ENCODE measurements around the gene CCDC178.

Gene CCDC178

DNA sequence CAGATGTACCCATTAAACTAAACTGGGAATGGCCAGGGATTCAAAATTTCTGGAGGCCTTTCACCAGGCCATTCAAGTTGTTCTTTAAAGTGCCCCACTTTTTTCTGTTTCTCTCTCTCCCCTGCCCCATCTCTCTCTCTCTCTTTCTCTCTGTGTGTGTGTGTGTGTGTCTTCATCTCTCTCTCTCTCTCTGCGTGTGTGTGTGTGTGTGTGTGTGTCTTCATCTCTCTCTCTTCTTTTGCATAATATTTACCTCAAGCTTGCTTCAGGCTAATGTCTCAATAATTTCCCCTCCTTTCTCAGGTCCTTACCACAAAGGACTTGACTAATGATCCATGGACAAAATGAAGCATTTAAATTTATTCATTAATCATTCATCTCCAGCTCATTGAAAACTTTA is 503.5 kb downstream of the CCDC178 start:
- Histone ChIP-seq H3K4ac (ENCODE audit: low read depth, low read length) (no peak overlapping the region), H3K9me3 (ENCODE audit: insufficient read depth, low read depth, low read length) (no peaks in the 10 kb centered on the region), H3K36me3 (ENCODE audit: control insufficient read depth in 1 of 2, insufficient read depth in 2 of 2, low read length in 2 of 2) (no peaks in the 10 kb centered on the region), H3K23ac (ENCODE audit: low read length) (no peak overlapping the region), H3K79me1 (ENCODE audit: low read length) (no peaks in the 10 kb centered on the region), H3K79me2 (ENCODE audit: control insufficient read depth, insufficient read depth, low read length, poor library complexity) (no peaks in the 10 kb centered on the region), H3K4me3 (ENCODE audit: low read depth, low read length) (no peak overlapping the region), H3K9ac (ENCODE audit: low read length) (no peak overlapping the region), H2BK12ac (ENCODE audit: low read length) (no peak overlapping the region), H4K8ac (ENCODE audit: low read depth, low read length) (no peak overlapping the region), H3K14ac (ENCODE audit: low read length) (no peak overlapping the region), H3K27ac (ENCODE audit: low read depth, low read length) (no peak overlapping the region), H2BK5ac (ENCODE audit: low read depth, low read length, poor library complexity) (no peak overlapping the region), H4K91ac (ENCODE audit: low read depth, low read length) (no peak overlapping the region), H4K12ac (ENCODE audit: low read depth, low read length) (no peak overlapping the region), H2AK5ac (ENCODE audit: low read length) (no peak overlapping the region), H2AFZ (ENCODE audit: insufficient read depth, low read length, poor library complexity) (no peak overlapping the region), H3K18ac (ENCODE audit: low read length) (no peak overlapping the region), H3K4me2 (ENCODE audit: low read length) (no peak overlapping the region), H3K27me3 (ENCODE audit: insufficient read depth, low read length) (no peaks in the 10 kb centered on the region), H2BK120ac (ENCODE audit: insufficient read depth, low read length, poor library complexity) (no peak overlapping the region), H3K4me1 (ENCODE audit: control insufficient read depth in 1 of 2, insufficient read depth in 2 of 2, low read length in 2 of 2) (no peaks in the 10 kb centered on the region)
- DNase-seq, result no peak
- no CpG with 5 or more reads among the region's 1 CpG for WGBS (ENCODE audit: extremely low coverage, insufficient coverage, insufficient read length)

DNA sequence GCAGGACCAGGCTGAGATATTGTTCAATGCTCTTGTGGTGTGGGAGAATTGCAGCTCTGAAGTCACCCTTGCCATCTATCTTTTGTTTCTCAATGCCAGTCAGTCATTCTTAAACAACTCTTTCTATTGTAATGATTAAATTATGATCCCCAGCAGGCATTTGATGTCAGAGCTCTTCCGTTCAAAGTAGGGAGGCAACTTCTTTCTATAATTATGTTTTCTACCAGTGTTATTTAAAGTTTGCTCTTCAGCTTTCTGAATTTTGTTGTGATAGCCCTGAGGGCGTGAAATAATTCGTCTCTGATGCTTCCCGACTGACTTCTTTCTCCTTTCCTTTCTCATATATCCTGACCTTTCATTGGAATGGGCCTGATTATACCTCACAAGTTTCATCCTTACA is 506.3 kb downstream of the CCDC178 start:
- no peak overlapping the region for H2AFZ ChIP-seq (ENCODE audit: insufficient read depth, low read length, poor library complexity)
- H2BK120ac ChIP-seq (ENCODE audit: insufficient read depth, low read length, poor library complexity), result no peak overlapping the region
- H3K9me3 ChIP-seq (ENCODE audit: insufficient read depth, low read depth, low read length), result no peaks in the 10 kb centered on the region
- H3K79me2 ChIP-seq (ENCODE audit: control insufficient read depth, insufficient read depth, low read length, poor library complexity), result no peaks in the 10 kb centered on the region
- no peak overlapping the region for H4K91ac ChIP-seq (ENCODE audit: low read depth, low read length)
- no peak overlapping the region for H3K4ac ChIP-seq (ENCODE audit: low read depth, low read length)
- H3K9ac ChIP-seq (ENCODE audit: low read length), result no peak overlapping the region
- no peaks in the 10 kb centered on the region for H3K4me1 ChIP-seq (ENCODE audit: control insufficient read depth in 1 of 2, insufficient read depth in 2 of 2, low read length in 2 of 2)
- DNase-seq, result no peak
- no peak overlapping the region for H4K8ac ChIP-seq (ENCODE audit: low read depth, low read length)
- H3K4me2 ChIP-seq (ENCODE audit: low read length), result no peak overlapping the region
- H3K27me3 ChIP-seq (ENCODE audit: insufficient read depth, low read length), result no peaks in the 10 kb centered on the region
- H3K4me3 ChIP-seq (ENCODE audit: low read depth, low read length), result no peak overlapping the region
- no peak overlapping the region for H2BK12ac ChIP-seq (ENCODE audit: low read length)
- no CpG with 5 or more reads among the region's 4 CpGs for WGBS (ENCODE audit: extremely low coverage, insufficient coverage, insufficient read length)
- no peaks in the 10 kb centered on the region for H3K79me1 ChIP-seq (ENCODE audit: low read length)
- H3K36me3 ChIP-seq (ENCODE audit: control insufficient read depth in 1 of 2, insufficient read depth in 2 of 2, low read length in 2 of 2), result no peaks in the 10 kb centered on the region
- H3K18ac ChIP-seq (ENCODE audit: low read length), result no peak overlapping the region
- no peak overlapping the region for H2AK5ac ChIP-seq (ENCODE audit: low read length)
- H4K12ac ChIP-seq (ENCODE audit: low read depth, low read length), result no peak overlapping the region
- H3K27ac ChIP-seq (ENCODE audit: low read depth, low read length), result no peak overlapping the region
- no peak overlapping the region for H2BK5ac ChIP-seq (ENCODE audit: low read depth, low read length, poor library complexity)
- no peak overlapping the region for H3K14ac ChIP-seq (ENCODE audit: low read length)
- H3K23ac ChIP-seq (ENCODE audit: low read length), result no peak overlapping the region

DNA sequence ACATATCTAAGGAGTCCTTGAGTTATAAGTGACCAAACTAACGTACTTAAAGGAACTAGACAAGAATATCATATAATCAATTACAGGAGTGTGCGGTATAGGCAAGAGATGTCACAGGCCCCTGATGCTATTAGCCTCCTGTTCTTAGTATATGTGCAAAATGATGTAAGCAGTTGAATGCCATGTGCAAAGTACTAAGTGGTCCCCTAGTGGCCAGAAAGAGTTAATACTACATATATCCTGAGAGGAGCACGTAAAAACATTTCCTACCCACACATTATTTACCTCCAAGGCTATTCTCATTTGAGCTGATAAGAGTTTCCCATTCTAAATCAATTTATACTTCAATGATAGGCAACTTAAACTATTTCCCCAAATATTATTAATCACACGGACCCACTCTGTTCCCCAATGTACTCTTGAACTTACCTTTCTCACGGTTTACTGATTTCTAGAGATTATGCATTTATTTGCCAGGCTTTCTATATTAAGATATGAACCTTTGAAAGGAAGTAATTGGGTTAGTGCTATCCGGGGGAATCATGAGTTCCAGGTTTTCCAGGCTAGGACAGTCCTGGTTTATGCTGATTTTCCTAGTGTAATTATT is 509.7 kb downstream of the CCDC178 start:
- H2BK5ac ChIP-seq (ENCODE audit: low read depth, low read length, poor library complexity), result no peak overlapping the region
- no peak overlapping the region for H2AFZ ChIP-seq (ENCODE audit: insufficient read depth, low read length, poor library complexity)
- H2AK5ac ChIP-seq (ENCODE audit: low read length), result no peak overlapping the region
- no peaks in the 10 kb centered on the region for H3K36me3 ChIP-seq (ENCODE audit: control insufficient read depth in 1 of 2, insufficient read depth in 2 of 2, low read length in 2 of 2)
- no peaks in the 10 kb centered on the region for H3K9me3 ChIP-seq (ENCODE audit: insufficient read depth, low read depth, low read length)
- no peaks in the 10 kb centered on the region for H3K79me2 ChIP-seq (ENCODE audit: control insufficient read depth, insufficient read depth, low read length, poor library complexity)
- WGBS (ENCODE audit: extremely low coverage, insufficient coverage, insufficient read length), result no CpG with 5 or more reads among the region's 6 CpGs
- H4K8ac ChIP-seq (ENCODE audit: low read depth, low read length), result no peak overlapping the region
- no peak overlapping the region for H3K27ac ChIP-seq (ENCODE audit: low read depth, low read length)
- H3K14ac ChIP-seq (ENCODE audit: low read length), result no peak overlapping the region
- no peak overlapping the region for H3K4me3 ChIP-seq (ENCODE audit: low read depth, low read length)
- H2BK12ac ChIP-seq (ENCODE audit: low read length), result no peak overlapping the region
- no peak overlapping the region for H3K18ac ChIP-seq (ENCODE audit: low read length)
- H3K4ac ChIP-seq (ENCODE audit: low read depth, low read length), result no peak overlapping the region
- H4K12ac ChIP-seq (ENCODE audit: low read depth, low read length), result no peak overlapping the region
- no peak overlapping the region for H2BK120ac ChIP-seq (ENCODE audit: insufficient read depth, low read length, poor library complexity)
- H3K4me2 ChIP-seq (ENCODE audit: low read length), result no peak overlapping the region
- no peaks in the 10 kb centered on the region for H3K27me3 ChIP-seq (ENCODE audit: insufficient read depth, low read length)
- no peak overlapping the region for H4K91ac ChIP-seq (ENCODE audit: low read depth, low read length)
- no peak overlapping the region for H3K23ac ChIP-seq (ENCODE audit: low read length)
- no peaks in the 10 kb centered on the region for H3K79me1 ChIP-seq (ENCODE audit: low read length)
- no peaks in the 10 kb centered on the region for H3K4me1 ChIP-seq (ENCODE audit: control insufficient read depth in 1 of 2, insufficient read depth in 2 of 2, low read length in 2 of 2)
- peak in 1 of 2 donors; percentile 31 for DNase-seq
- no peak overlapping the region for H3K9ac ChIP-seq (ENCODE audit: low read length)

DNA sequence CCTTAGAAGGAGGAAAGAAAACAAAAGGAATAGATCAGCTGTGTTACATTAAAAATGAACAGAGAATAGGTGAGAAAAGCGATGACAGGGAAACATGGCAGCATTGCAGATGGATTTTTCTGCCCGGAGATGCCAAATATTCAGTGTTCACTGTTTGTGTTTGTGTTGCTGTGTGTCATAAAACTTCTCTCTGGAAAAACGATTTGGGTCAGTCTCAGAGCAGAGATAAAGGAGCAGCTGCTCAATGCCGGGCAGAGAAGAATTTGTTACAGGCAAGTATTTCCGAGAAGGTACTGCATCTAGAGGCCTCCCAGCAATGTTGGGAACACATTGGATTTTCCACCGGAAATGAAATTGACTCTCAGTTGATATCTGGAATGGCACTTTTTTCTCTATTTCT is 511.3 kb downstream of the CCDC178 start:
- H3K9me3 ChIP-seq (ENCODE audit: insufficient read depth, low read depth, low read length), result no peaks in the 10 kb centered on the region
- no peak for DNase-seq

More for the DNA sequence above, 511.3 kb downstream of the CCDC178 start:
- H2AFZ ChIP-seq (ENCODE audit: insufficient read depth, low read length, poor library complexity), result no peak overlapping the region
- H3K79me1 ChIP-seq (ENCODE audit: low read length), result no peaks in the 10 kb centered on the region
- no CpG with 5 or more reads among the region's 6 CpGs for WGBS (ENCODE audit: extremely low coverage, insufficient coverage, insufficient read length)
- H3K18ac ChIP-seq (ENCODE audit: low read length), result no peak overlapping the region
- H3K9ac ChIP-seq (ENCODE audit: low read length), result no peak overlapping the region
- no peak overlapping the region for H3K23ac ChIP-seq (ENCODE audit: low read length)
- H3K27me3 ChIP-seq (ENCODE audit: insufficient read depth, low read length), result no peaks in the 10 kb centered on the region
- H2AK5ac ChIP-seq (ENCODE audit: low read length), result no peak overlapping the region
- H2BK120ac ChIP-seq (ENCODE audit: insufficient read depth, low read length, poor library complexity), result no peak overlapping the region
- H3K4me3 ChIP-seq (ENCODE audit: low read depth, low read length), result no peak overlapping the region
- H4K8ac ChIP-seq (ENCODE audit: low read depth, low read length), result no peak overlapping the region
- H2BK12ac ChIP-seq (ENCODE audit: low read length), result no peak overlapping the region
- H4K91ac ChIP-seq (ENCODE audit: low read depth, low read length), result no peak overlapping the region
- no peak overlapping the region for H3K27ac ChIP-seq (ENCODE audit: low read depth, low read length)
- no peak overlapping the region for H4K12ac ChIP-seq (ENCODE audit: low read depth, low read length)
- H3K4me2 ChIP-seq (ENCODE audit: low read length), result no peak overlapping the region
- no peaks in the 10 kb centered on the region for H3K4me1 ChIP-seq (ENCODE audit: control insufficient read depth in 1 of 2, insufficient read depth in 2 of 2, low read length in 2 of 2)
- no peak overlapping the region for H2BK5ac ChIP-seq (ENCODE audit: low read depth, low read length, poor library complexity)
- no peak overlapping the region for H3K4ac ChIP-seq (ENCODE audit: low read depth, low read length)
- H3K36me3 ChIP-seq (ENCODE audit: control insufficient read depth in 1 of 2, insufficient read depth in 2 of 2, low read length in 2 of 2), result no peaks in the 10 kb centered on the region
- H3K79me2 ChIP-seq (ENCODE audit: control insufficient read depth, insufficient read depth, low read length, poor library complexity), result no peaks in the 10 kb centered on the region
- H3K14ac ChIP-seq (ENCODE audit: low read length), result no peak overlapping the region
